Activated CD4-positive, alpha-beta T cell treated with anti-CD3 and anti-CD28 coated beads, Interleukin-2, Interleukin-6, amounts not matched to agents 100 ng/mL and 50 ng/mL, durations not matched to agents 16 hours and 8 hours (primary cell): ENCODE results near the gene CCDC57.

Source experiments
- DNase-seq: peaks from one replicate; pipeline ENCODE4 v3.0.0-alpha.2; 2020

Gene CCDC57

GRCh38 chr17:82173351-82174041 lies 39.1 kb downstream of the CCDC57 start:
- no peak for DNase-seq

GRCh38 chr17:82172486-82173160 lies 40.0 kb downstream of the CCDC57 start:
- no peak for DNase-seq

- DNase-seq: no peak
Measured at GRCh38 chr17:82171750-82172375, 40.8 kb downstream of the CCDC57 start.

GRCh38 chr17:82170412-82170961 lies 42.2 kb downstream of the CCDC57 start:
- DNase-seq: no peak

GRCh38 chr17:82168568-82168967 lies 44.1 kb downstream of the CCDC57 start:
- DNase-seq: no peak

GRCh38 chr17:82167028-82167427 lies 45.6 kb downstream of the CCDC57 start:
- no peak for DNase-seq

GRCh38 chr17:82164853-82165252 lies 47.8 kb downstream of the CCDC57 start:
- no peak for DNase-seq

- DNase-seq: no peak
Measured at GRCh38 chr17:82161216-82161615, 51.4 kb downstream of the CCDC57 start.

- DNase-seq: no peak
Measured at GRCh38 chr17:82160075-82160474, 52.6 kb downstream of the CCDC57 start.

- no peak for DNase-seq
Measured at GRCh38 chr17:82158825-82159224, 53.8 kb downstream of the CCDC57 start.

- DNase-seq: no peak
Measured at GRCh38 chr17:82157046-82158035, 55.3 kb downstream of the CCDC57 start.

- DNase-seq: no peak
Measured at GRCh38 chr17:82156284-82156925, 56.2 kb downstream of the CCDC57 start.

- no peak for DNase-seq
Measured at GRCh38 chr17:82155606-82156005, 57.0 kb downstream of the CCDC57 start.

GRCh38 chr17:82154881-82155331 lies 57.7 kb downstream of the CCDC57 start:
- DNase-seq: no peak

- peak; percentile 87 for DNase-seq
Measured at GRCh38 chr17:82153745-82154375, 58.8 kb downstream of the CCDC57 start.

- no peak for DNase-seq
Measured at GRCh38 chr17:82153295-82153691, 59.3 kb downstream of the CCDC57 start.

GRCh38 chr17:82152556-82153294 lies 59.9 kb downstream of the CCDC57 start:
- no peak for DNase-seq

GRCh38 chr17:82152114-82152513 lies 60.5 kb downstream of the CCDC57 start:
- no peak for DNase-seq

GRCh38 chr17:82151106-82151957 lies 61.3 kb downstream of the CCDC57 start:
- no peak for DNase-seq
